Ectodermal cell (in vitro differentiated cells): Measurements from ENCODE around the gene TMEM170B. TPM values are rescaled to one million over a fixed set of nuclear protein-coding genes. Genes with fewer than 3 reads are reported as not detected.

Experiments
- H3K27ac ChIP-seq: 2 replicates; pipeline ENCODE4 v1.7.0; 2013; ENCODE audit warnings: mild to moderate bottlenecking, low read depth, low read length; ENCODE audit not compliant: insufficient read depth, poor library complexity, severe bottlenecking
- H3K27me3 ChIP-seq: 2 replicates; pipeline ENCODE4 v1.7.0; 2013; ENCODE audit warnings: mild to moderate bottlenecking, low read length; ENCODE audit not compliant: insufficient read depth, control insufficient read depth, poor library complexity, severe bottlenecking
- H3K36me3 ChIP-seq: one replicate; pipeline ENCODE4 v1.7.0; 2013; ENCODE audit warnings: low read length; ENCODE audit not compliant: control insufficient read depth, insufficient read depth
- H3K4me1 ChIP-seq: one replicate; pipeline ENCODE4 v1.7.0; 2013; ENCODE audit warnings: low read length; ENCODE audit not compliant: control insufficient read depth, insufficient read depth
- H3K4me3 ChIP-seq: 2 replicates; pipeline ENCODE4 v1.7.0; 2013; ENCODE audit warnings: low read depth, low read length, control low read depth; ENCODE audit not compliant: insufficient read depth
- H3K9me3 ChIP-seq: 2 replicates; pipeline ENCODE4 v1.7.0; 2013; ENCODE audit warnings: mild to moderate bottlenecking, low read length, moderate library complexity; ENCODE audit not compliant: control insufficient read depth
- WGBS, 2 experiments: methylation state at CpG; one replicate each; pipeline ENCODE4 v1.1.7; 2013; ENCODE audit warnings: missing lambda C conversion rate in 2 of 2; 5-methylcytosine and 5-hydroxymethylcytosine counted together
- polyA plus RNA-seq, 4 experiments: library from polyadenylated mRNA; stranded (reverse); fragments of 50-300 nt; gene quantifications; one replicate each; pipeline ENCODE4 v1.2.3, GENCODE V29; 2013

The TMEM170B gene, protein sequence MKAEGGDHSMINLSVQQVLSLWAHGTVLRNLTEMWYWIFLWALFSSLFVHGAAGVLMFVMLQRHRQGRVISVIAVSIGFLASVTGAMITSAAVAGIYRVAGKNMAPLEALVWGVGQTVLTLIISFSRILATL
- 7.8 TPM for polyA plus RNA-seq (2013, experiment 1 of 4)
- 8.0 TPM for polyA plus RNA-seq (2013, experiment 2 of 4)
- polyA plus RNA-seq (2013, experiment 3 of 4) = 6.8 TPM
- polyA plus RNA-seq (2013, experiment 4 of 4) = 7.8 TPM

GRCh38 chr6:11537229-11538051 is at the start of gene TMEM170B:
TSS of gene TMEM170B (plus strand) at chr6:11537749. CDS start at chr6:11538278, 529 bp downstream.
- Histone ChIP-seq H3K27me3 (peaks cover 35% of the 10 kb centered on the region), H3K36me3 (no peaks in the 10 kb centered on the region), H3K27ac (no peak within 1 kb of the TSS), H3K9me3 (no peaks in the 10 kb centered on the region), H3K4me1 (no peaks in the 10 kb centered on the region), H3K4me3 (peak within 1 kb of the TSS; percentile 74)
- WGBS, 2 experiments = 0% methylated on average over 110 of the region's 110 CpGs

- H3K4me3 ChIP-seq = no peak overlapping the region
- WGBS, 2 experiments = 73 to 78% methylated on average over 6 of the region's 6 CpGs
- peaks cover 6% of the 10 kb centered on the region for H3K4me1 ChIP-seq
- no peaks in the 10 kb centered on the region for H3K9me3 ChIP-seq
- H3K27ac ChIP-seq = no peak overlapping the region
- no peaks in the 10 kb centered on the region for H3K27me3 ChIP-seq
- no peaks in the 10 kb centered on the region for H3K36me3 ChIP-seq
Measured at GRCh38 chr6:11490996-11491395, 46.6 kb upstream of the TMEM170B start.

GRCh38 chr6:11491596-11492463 is 45.7 kb upstream of the TMEM170B start:
- Histone ChIP-seq H3K36me3 (no peaks in the 10 kb centered on the region), H3K27me3 (no peaks in the 10 kb centered on the region), H3K4me3 (no peak overlapping the region)

DNA sequence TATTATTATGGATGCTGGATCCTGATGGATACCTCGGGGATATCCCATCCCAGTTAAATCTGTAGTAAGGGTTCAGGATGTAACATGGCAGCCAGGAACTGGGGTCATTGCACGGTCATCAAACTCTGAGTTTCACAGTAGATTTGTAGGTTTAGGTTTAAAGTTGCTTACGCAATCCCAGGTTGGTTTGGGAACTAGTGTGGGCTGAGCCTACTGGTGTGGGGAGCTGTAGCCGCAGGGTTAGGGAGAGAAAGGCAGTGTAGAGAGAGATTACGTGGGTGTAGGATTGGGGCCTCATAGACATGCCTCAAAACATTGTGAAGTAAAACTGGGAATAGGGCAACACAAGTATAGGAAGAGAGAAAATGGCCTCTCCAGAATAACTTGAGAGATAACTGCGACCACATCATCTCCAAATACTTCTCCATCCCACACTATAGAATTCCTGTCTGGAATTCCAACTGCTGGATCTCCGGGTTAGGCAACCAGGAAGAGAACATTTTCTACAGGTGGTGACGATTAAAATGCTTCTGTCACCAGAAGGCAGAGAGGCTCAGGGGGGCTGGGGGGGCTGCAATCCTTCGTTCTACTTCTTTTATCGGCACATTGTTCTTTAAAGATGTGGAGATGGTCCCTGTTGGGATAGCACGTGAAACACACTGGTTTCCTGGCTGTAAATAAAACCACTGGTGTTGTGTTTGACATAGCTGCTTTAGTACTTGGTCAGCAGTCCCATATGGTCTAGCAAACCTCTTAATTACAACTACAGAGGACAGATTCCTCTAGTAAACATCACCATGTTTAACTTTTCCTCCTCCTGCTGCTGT is 44.9 kb upstream of the TMEM170B start:
- H3K4me3 ChIP-seq = no peak overlapping the region
- no peaks in the 10 kb centered on the region for H3K27me3 ChIP-seq
- no peak overlapping the region for H3K27ac ChIP-seq
- H3K9me3 ChIP-seq = no peaks in the 10 kb centered on the region
- WGBS, 2 experiments = 87 to 88% methylated on average over 11 of the region's 11 CpGs
- H3K4me1 ChIP-seq = no peaks in the 10 kb centered on the region
- H3K36me3 ChIP-seq = no peaks in the 10 kb centered on the region

More at GRCh38 chr6:11491596-11492463, 45.7 kb upstream of the TMEM170B start:
- H3K9me3 ChIP-seq = no peaks in the 10 kb centered on the region
- no peaks in the 10 kb centered on the region for H3K4me1 ChIP-seq
- WGBS, 2 experiments = 92 to 94% methylated on average over 10 of the region's 10 CpGs
- H3K27ac ChIP-seq = no peak overlapping the region

DNA sequence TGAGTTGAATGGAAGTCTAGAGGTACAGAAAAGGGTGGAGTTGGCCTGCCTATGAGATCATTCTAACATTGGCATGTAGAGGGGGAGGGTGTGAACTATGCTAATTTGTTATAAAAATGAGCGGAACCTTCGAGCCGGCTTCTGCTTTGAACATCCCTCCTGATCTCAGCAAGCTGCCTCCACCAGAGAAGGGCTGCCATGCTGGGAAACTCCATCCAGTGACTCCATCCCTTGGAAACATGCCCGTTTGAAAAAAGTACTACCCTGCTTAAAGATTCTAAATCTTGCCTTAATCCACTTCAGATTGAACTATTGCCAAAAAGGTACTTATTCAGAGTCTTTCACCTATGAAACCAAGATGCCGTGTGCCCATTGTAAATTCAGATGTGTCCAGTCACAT is 43.6 kb upstream of the TMEM170B start:
- no peaks in the 10 kb centered on the region for H3K27me3 ChIP-seq
- no peaks in the 10 kb centered on the region for H3K9me3 ChIP-seq
- H3K36me3 ChIP-seq = no peaks in the 10 kb centered on the region
- 74 to 76% methylated on average over 5 of the region's 5 CpGs for WGBS, 2 experiments
- no peak overlapping the region for H3K27ac ChIP-seq
- no peaks in the 10 kb centered on the region for H3K4me1 ChIP-seq
- no peak overlapping the region for H3K4me3 ChIP-seq

DNA sequence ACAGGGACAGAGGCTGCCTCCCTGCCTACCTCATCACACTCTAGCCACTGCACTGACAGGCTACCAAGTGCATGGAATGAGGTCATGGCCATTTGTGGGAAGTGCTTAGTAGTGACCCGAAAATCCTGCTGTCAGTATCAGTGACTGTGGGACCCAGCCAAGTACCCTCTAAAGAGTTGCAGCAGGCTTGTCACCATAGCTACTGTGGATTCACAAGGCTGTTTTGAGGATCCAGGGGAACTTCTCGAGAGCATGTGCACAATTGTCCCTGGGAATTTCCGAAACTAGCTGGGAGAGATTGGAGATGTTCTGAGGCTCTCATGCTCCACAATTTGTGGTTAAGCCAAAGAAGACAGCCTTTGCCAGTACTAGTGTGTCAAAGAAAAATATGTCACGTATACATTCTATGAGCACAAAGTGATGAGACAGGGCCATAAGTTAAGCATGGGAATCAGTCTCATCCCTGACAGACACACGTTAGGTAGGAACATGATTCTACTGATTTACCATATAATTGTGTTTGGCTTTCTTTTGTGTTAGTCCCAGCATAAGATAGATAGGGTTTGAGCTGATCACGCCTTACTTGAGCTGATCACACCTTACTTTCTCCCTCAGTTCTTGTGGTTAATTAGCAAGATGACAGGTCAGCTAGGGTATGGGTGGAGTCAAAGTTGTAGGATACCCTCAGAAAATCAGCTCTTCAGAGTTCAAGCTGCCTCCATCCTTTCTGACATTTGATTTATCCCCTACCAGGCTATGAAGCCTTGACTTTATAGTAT is 42.6 kb upstream of the TMEM170B start:
- no peaks in the 10 kb centered on the region for H3K27me3 ChIP-seq
- no peaks in the 10 kb centered on the region for H3K36me3 ChIP-seq
- H3K9me3 ChIP-seq = no peaks in the 10 kb centered on the region
- no peaks in the 10 kb centered on the region for H3K4me1 ChIP-seq
- WGBS, 2 experiments = 82 to 85% methylated on average over 6 of the region's 6 CpGs
- no peak overlapping the region for H3K27ac ChIP-seq
- no peak overlapping the region for H3K4me3 ChIP-seq

DNA sequence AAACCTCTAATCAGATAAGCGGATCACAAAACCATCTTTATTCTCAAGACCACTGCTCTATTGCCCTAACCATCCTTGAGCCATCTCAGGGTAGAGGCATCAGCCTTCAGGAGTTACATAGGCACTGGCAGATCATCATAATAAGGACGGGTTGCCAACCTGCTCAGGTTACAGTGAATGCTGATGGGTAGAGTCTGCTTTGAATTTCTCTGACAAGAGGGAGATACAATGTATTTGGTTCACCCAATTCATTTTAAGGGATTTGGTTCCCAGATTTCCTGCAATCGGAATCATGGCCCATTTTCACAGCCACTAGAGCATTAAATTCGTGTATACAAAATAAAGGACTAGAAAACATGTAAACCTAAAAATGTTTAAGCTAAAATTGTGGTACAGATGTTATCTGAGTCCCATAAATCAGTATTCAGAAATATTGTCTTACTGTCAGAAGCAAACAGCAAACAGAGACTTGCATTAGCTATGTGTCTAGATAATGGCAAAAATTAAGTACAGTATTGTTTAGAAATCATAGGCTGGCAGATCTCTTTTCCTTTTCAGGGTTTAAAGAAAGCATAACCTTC is 41.9 kb upstream of the TMEM170B start:
- no peak overlapping the region for H3K4me3 ChIP-seq
- H3K27ac ChIP-seq = no peak overlapping the region
- no peaks in the 10 kb centered on the region for H3K9me3 ChIP-seq
- no peaks in the 10 kb centered on the region for H3K36me3 ChIP-seq
- no peaks in the 10 kb centered on the region for H3K27me3 ChIP-seq
- WGBS, 2 experiments = 72 to 78% methylated on average over 4 of the region's 4 CpGs
- no peaks in the 10 kb centered on the region for H3K4me1 ChIP-seq

DNA sequence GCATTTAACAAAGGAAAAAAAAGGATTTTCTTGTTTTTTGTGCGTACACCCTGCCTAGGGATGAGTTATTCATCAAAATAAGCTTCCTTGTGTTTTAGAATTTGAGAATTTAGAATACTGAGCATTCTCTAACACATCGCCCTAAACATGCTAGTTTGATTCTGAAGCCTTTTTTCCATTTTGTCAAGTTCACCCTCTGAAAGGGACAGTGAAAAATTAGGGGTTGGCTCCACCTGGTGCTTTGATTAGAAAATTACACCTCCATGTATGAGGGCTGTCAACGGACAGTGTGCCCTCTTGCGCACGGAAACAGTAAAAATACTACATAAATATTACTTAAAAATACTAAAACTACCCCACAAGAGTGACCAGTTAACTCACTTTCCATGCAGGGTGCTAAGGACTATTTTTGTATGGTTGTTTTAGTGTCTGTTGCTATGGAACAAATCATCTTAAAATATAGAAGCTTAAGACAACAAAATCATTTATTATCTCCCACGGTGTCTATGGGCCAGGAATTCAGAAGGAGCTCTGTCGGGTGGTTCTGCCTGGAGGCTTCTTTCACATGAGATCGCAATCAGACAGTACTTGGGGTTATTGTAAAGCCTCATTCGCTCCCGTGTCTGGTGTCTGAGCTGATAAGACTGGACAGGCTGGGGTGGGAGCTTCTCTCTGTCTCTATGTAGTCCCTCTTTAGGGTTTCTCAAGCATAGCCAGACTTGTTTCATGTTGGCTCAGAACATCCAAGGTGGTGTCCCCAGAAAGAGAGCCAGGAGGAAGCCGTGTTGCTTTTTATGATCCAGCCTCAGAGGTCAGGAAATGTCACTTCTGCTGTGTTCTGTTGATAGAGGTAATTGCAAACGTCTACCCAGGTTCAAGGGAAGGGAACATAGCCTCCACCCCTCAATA is 41.1 kb upstream of the TMEM170B start:
- no peaks in the 10 kb centered on the region for H3K36me3 ChIP-seq
- H3K27me3 ChIP-seq = no peaks in the 10 kb centered on the region
- H3K27ac ChIP-seq = no peak overlapping the region
- H3K4me3 ChIP-seq = no peak overlapping the region
- H3K4me1 ChIP-seq = no peaks in the 10 kb centered on the region
- no peaks in the 10 kb centered on the region for H3K9me3 ChIP-seq
- 54 to 60% methylated on average over 12 of the region's 12 CpGs for WGBS, 2 experiments
